ENCODE data around the gene IZUMO2. TPM values are rescaled to one million over a fixed set of nuclear protein-coding genes. Genes with fewer than 3 reads are reported as not detected.

The IZUMO2 gene
- total RNA-seq, 1 experiment from 2014 or later: not detected

DNA sequence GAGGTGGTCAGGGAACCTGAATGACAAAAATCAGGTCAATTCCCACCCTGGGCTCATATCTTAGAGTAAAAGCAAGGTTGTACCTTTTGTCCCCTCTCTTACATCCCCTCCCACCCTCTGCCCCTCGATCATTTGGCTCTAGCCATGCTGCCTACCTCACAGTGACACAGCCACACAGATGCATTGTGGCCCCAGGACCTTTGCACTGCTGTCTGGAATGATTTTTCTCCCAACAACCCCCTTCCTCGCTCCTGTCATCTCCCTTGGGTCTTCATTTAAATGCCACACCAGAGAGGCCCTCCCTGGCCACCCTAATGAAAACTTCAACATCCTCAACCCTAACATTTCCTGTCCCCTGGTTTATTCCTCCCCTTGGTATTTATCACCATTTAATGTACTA is 44.6 kb upstream of the IZUMO2 start:
- 0 out of 2 replicates have a peak, but pooled peaks cover 8% of the 10 kb centered on the region for H3K79me2 ChIP-seq (ENCODE audit: insufficient read depth, low read length)
- no TSS peak for BruUV-seq (replicated peaks)
- H3K9me2 ChIP-seq (ENCODE audit: insufficient read depth): no peaks in the 10 kb centered on the region
- H3K36me3 ChIP-seq (ENCODE audit: control insufficient read depth in 1 of 2, insufficient read depth in 2 of 2, low read length in 2 of 2): peaks cover 2 to 13% of the 10 kb centered on the region in 2 experiments; a peak in 1 of 4 replicates
- RAD21 ChIA-PET (ENCODE audit: low non-redundant PET in 1 of 2, low total read pairs in 2 of 2, uncharacterized antibody in 2 of 2, unreplicated experiment in 2 of 2): no interaction called here
- H3K4me2 ChIP-seq (ENCODE audit: low read length): no peak overlapping the region
- no peak overlapping the region for H3K4me3 ChIP-seq (replicated peaks in 1 of 2; ENCODE audit: low read depth in 1 of 2, low read length in 2 of 2)
- H4K20me1 ChIP-seq (ENCODE audit: insufficient read depth): no peaks in the 10 kb centered on the region
- no peaks in the 10 kb centered on the region; a peak in 1 of 4 replicates for H3K9me3 ChIP-seq (ENCODE audit: control insufficient read depth in 1 of 2, insufficient read depth in 1 of 2, low read depth in 1 of 2, low read length in 2 of 2)
- intact Hi-C loops (cut with micrococcal nuclease): no loop called here
- no peak for DNase-seq (ENCODE audit: low read depth, low spot score)
- POLR2A ChIA-PET: interaction anchor here (0.7 kb wide), 1 partner anchor 58 kb away, joined by 3 read pairs; no protein-coding TSS in a partner anchor
- no peak overlapping the region for H3K27ac ChIP-seq (ENCODE audit: low read depth, low read length)
- no peaks in the 10 kb centered on the region for H3K27me3 ChIP-seq (ENCODE audit: insufficient read depth, low read length)
- no peak overlapping the region for H2AFZ ChIP-seq (ENCODE audit: low read depth, low read length, poor library complexity, severe bottlenecking)
- no peak overlapping the region for H3K9ac ChIP-seq (ENCODE audit: low read length)
- peaks cover 21 to 29% of the 10 kb centered on the region in 2 experiments for H3K4me1 ChIP-seq (ENCODE audit: control insufficient read depth in 1 of 2, insufficient read depth in 2 of 2, low read length in 2 of 2)
- ATAC-seq: no peak
- CTCF ChIA-PET: no interaction called here
- TF ChIP-seq POLR2A (IDR thresholded peaks at IDR 0.05; ENCODE audit: borderline replicate concordance, extremely low read depth, insufficient read depth, insufficient read length) (no peak), ZFX (IDR thresholded peaks at IDR 0.05) (no peak), CBX3 (IDR thresholded peaks at IDR 0.05; ENCODE audit: low read depth) (no peak)

- no peak for TF ChIP-seq ZNF274 (IDR thresholded peaks at IDR 0.05; ENCODE audit: low read depth, low read length)
- TF ChIP-seq POLR2AphosphoS5 (IDR thresholded peaks at IDR 0.05; ENCODE audit: low read depth, low read length): no peak
- no peak for TF ChIP-seq CBX3 (IDR thresholded peaks at IDR 0.05; ENCODE audit: low read depth)
- no peak for TF ChIP-seq EZH2phosphoT487 (IDR thresholded peaks at IDR 0.05; ENCODE audit: borderline replicate concordance)
- TF ChIP-seq, protein P1, sequence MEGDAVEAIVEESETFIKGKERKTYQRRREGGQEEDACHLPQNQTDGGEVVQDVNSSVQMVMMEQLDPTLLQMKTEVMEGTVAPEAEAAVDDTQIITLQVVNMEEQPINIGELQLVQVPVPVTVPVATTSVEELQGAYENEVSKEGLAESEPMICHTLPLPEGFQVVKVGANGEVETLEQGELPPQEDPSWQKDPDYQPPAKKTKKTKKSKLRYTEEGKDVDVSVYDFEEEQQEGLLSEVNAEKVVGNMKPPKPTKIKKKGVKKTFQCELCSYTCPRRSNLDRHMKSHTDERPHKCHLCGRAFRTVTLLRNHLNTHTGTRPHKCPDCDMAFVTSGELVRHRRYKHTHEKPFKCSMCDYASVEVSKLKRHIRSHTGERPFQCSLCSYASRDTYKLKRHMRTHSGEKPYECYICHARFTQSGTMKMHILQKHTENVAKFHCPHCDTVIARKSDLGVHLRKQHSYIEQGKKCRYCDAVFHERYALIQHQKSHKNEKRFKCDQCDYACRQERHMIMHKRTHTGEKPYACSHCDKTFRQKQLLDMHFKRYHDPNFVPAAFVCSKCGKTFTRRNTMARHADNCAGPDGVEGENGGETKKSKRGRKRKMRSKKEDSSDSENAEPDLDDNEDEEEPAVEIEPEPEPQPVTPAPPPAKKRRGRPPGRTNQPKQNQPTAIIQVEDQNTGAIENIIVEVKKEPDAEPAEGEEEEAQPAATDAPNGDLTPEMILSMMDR (IDR thresholded peaks at IDR 0.05 in 2 of 3, conservative IDR thresholded peaks at IDR 0.05 in 1 of 3; ENCODE audit: borderline replicate concordance in 1 of 3, insufficient read depth in 1 of 3, low read depth in 2 of 3, low read length in 2 of 3): no peak
- no peak for TF ChIP-seq TCF7L2 (IDR thresholded peaks at IDR 0.05; ENCODE audit: borderline replicate concordance, extremely low read depth, insufficient read depth, insufficient read length)
- TF ChIP-seq, protein P2, sequence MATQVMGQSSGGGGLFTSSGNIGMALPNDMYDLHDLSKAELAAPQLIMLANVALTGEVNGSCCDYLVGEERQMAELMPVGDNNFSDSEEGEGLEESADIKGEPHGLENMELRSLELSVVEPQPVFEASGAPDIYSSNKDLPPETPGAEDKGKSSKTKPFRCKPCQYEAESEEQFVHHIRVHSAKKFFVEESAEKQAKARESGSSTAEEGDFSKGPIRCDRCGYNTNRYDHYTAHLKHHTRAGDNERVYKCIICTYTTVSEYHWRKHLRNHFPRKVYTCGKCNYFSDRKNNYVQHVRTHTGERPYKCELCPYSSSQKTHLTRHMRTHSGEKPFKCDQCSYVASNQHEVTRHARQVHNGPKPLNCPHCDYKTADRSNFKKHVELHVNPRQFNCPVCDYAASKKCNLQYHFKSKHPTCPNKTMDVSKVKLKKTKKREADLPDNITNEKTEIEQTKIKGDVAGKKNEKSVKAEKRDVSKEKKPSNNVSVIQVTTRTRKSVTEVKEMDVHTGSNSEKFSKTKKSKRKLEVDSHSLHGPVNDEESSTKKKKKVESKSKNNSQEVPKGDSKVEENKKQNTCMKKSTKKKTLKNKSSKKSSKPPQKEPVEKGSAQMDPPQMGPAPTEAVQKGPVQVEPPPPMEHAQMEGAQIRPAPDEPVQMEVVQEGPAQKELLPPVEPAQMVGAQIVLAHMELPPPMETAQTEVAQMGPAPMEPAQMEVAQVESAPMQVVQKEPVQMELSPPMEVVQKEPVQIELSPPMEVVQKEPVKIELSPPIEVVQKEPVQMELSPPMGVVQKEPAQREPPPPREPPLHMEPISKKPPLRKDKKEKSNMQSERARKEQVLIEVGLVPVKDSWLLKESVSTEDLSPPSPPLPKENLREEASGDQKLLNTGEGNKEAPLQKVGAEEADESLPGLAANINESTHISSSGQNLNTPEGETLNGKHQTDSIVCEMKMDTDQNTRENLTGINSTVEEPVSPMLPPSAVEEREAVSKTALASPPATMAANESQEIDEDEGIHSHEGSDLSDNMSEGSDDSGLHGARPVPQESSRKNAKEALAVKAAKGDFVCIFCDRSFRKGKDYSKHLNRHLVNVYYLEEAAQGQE (IDR thresholded peaks at IDR 0.05; ENCODE audit: low read depth): no peak
- TF ChIP-seq SIN3A (IDR thresholded peaks at IDR 0.05; ENCODE audit: low read depth): no peak
- ChIA-PET CTCF (interaction anchor here (1.7 kb wide), 1 partner anchor 59 kb away, joined by 4 read pairs; no protein-coding TSS in a partner anchor), RAD21 (ENCODE audit: low non-redundant PET in 1 of 2, low total read pairs in 2 of 2, uncharacterized antibody in 2 of 2, unreplicated experiment in 2 of 2) (no interaction called here), POLR2A (no interaction called here)
- BruUV-seq (replicated peaks): no TSS peak
- Histone ChIP-seq H3K4me3 (replicated peaks in 1 of 2; ENCODE audit: low read depth in 1 of 2, low read length in 2 of 2) (peak overlapping the region; percentile 59 to 65; a peak in 3 of 4 replicates), H3K9ac (ENCODE audit: low read length) (peak overlapping the region; percentile 68), H2AFZ (ENCODE audit: low read depth, low read length, poor library complexity, severe bottlenecking) (no peak overlapping the region), H3K4me2 (ENCODE audit: low read length) (peak overlapping the region; percentile 92), H3K4me1 (ENCODE audit: control insufficient read depth in 1 of 2, insufficient read depth in 2 of 2, low read length in 2 of 2) (peaks cover 21 to 30% of the 10 kb centered on the region in 2 experiments), H3K27ac (ENCODE audit: low read depth, low read length) (no peak overlapping the region), H3K36me3 (ENCODE audit: control insufficient read depth in 1 of 2, insufficient read depth in 2 of 2, low read length in 2 of 2) (peaks cover 0 to 7% of the 10 kb centered on the region in 2 experiments; a peak in 1 of 4 replicates), H3K79me2 (ENCODE audit: insufficient read depth, low read length) (0 out of 2 replicates have a peak, but pooled peaks cover 8% of the 10 kb centered on the region), H3K27me3 (ENCODE audit: insufficient read depth, low read length) (no peaks in the 10 kb centered on the region), H3K9me2 (ENCODE audit: insufficient read depth) (no peaks in the 10 kb centered on the region), H4K20me1 (ENCODE audit: insufficient read depth) (no peaks in the 10 kb centered on the region), H3K9me3 (ENCODE audit: control insufficient read depth in 1 of 2, insufficient read depth in 1 of 2, low read depth in 1 of 2, low read length in 2 of 2) (no peaks in the 10 kb centered on the region)
- intact Hi-C loops (cut with micrococcal nuclease): no loop called here
- no peak for DNase-seq (ENCODE audit: low read depth, low spot score)
- no peak for ATAC-seq
These were observed 43.1 kb upstream of the IZUMO2 start for GRCh38 chr19:50206191-50206590.

All from HCT116 (cell line).